ENCODE measurements around the gene FAM193B. TPM values are rescaled to one million over a fixed set of nuclear protein-coding genes. Genes with fewer than 3 reads are reported as not detected.

FAM193B gene
- total and polyA plus RNA-seq, 4 donors = 14.3 to 31.8 (median 15.8) TPM

DNA sequence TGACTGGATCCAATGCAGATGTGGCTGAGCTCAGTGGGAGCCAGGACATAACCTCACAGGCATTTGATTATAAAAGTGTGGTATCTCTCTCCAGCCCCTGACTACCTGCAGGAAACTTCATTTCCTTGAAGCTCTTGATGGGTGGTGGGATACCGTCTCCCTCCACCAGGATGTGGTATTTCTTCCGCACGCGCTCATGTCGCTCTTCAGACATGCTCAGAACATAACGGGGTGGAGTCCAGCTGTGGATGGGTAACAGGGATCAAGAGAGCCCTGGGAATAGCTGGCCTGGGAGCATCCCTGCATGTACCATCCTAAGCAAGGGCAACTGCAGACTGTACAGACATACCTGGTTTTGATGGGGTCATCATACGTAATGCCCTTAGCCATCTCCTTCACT lies 38.8 kb downstream of the FAM193B start:
- TF ChIP-seq FOXA2 (IDR thresholded peaks at IDR 0.05) (no peak), NR2F2 (IDR thresholded peaks at IDR 0.05) (no peak), JUND (IDR thresholded peaks at IDR 0.05) (no peak), RXRA (IDR thresholded peaks at IDR 0.05) (no peak), EGR1 (IDR thresholded peaks at IDR 0.05; ENCODE audit: low read depth in 2 of 2) (no peak), HNF4A (conservative IDR thresholded peaks at IDR 0.05) (no peak), YY1 (IDR thresholded peaks at IDR 0.05) (no peak), SP1 (IDR thresholded peaks at IDR 0.05) (no peak), RAD21 (IDR thresholded peaks at IDR 0.05) (no peak), FOXA1 (IDR thresholded peaks at IDR 0.05) (no peak), HNF4G (IDR thresholded peaks at IDR 0.05) (no peak), TAF1 (conservative IDR thresholded peaks at IDR 0.05) (no peak), GABPA (IDR thresholded peaks at IDR 0.05 in 1 of 2, conservative IDR thresholded peaks at IDR 0.05 in 1 of 2) (no peak)
- TF ChIP-seq, protein P1, sequence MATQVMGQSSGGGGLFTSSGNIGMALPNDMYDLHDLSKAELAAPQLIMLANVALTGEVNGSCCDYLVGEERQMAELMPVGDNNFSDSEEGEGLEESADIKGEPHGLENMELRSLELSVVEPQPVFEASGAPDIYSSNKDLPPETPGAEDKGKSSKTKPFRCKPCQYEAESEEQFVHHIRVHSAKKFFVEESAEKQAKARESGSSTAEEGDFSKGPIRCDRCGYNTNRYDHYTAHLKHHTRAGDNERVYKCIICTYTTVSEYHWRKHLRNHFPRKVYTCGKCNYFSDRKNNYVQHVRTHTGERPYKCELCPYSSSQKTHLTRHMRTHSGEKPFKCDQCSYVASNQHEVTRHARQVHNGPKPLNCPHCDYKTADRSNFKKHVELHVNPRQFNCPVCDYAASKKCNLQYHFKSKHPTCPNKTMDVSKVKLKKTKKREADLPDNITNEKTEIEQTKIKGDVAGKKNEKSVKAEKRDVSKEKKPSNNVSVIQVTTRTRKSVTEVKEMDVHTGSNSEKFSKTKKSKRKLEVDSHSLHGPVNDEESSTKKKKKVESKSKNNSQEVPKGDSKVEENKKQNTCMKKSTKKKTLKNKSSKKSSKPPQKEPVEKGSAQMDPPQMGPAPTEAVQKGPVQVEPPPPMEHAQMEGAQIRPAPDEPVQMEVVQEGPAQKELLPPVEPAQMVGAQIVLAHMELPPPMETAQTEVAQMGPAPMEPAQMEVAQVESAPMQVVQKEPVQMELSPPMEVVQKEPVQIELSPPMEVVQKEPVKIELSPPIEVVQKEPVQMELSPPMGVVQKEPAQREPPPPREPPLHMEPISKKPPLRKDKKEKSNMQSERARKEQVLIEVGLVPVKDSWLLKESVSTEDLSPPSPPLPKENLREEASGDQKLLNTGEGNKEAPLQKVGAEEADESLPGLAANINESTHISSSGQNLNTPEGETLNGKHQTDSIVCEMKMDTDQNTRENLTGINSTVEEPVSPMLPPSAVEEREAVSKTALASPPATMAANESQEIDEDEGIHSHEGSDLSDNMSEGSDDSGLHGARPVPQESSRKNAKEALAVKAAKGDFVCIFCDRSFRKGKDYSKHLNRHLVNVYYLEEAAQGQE (IDR thresholded peaks at IDR 0.05) = no peak
- TF ChIP-seq, protein P2, sequence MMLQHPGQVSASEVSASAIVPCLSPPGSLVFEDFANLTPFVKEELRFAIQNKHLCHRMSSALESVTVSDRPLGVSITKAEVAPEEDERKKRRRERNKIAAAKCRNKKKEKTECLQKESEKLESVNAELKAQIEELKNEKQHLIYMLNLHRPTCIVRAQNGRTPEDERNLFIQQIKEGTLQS (IDR thresholded peaks at IDR 0.05) = no peak
- TF ChIP-seq, protein P3, sequence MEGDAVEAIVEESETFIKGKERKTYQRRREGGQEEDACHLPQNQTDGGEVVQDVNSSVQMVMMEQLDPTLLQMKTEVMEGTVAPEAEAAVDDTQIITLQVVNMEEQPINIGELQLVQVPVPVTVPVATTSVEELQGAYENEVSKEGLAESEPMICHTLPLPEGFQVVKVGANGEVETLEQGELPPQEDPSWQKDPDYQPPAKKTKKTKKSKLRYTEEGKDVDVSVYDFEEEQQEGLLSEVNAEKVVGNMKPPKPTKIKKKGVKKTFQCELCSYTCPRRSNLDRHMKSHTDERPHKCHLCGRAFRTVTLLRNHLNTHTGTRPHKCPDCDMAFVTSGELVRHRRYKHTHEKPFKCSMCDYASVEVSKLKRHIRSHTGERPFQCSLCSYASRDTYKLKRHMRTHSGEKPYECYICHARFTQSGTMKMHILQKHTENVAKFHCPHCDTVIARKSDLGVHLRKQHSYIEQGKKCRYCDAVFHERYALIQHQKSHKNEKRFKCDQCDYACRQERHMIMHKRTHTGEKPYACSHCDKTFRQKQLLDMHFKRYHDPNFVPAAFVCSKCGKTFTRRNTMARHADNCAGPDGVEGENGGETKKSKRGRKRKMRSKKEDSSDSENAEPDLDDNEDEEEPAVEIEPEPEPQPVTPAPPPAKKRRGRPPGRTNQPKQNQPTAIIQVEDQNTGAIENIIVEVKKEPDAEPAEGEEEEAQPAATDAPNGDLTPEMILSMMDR (IDR thresholded peaks at IDR 0.05; ENCODE audit: low read depth, low read length, missing input control) = no peak
- TF ChIP-seq, protein P4, sequence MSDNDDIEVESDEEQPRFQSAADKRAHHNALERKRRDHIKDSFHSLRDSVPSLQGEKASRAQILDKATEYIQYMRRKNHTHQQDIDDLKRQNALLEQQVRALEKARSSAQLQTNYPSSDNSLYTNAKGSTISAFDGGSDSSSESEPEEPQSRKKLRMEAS (IDR thresholded peaks at IDR 0.05) = no peak
- TF ChIP-seq, protein P5, sequence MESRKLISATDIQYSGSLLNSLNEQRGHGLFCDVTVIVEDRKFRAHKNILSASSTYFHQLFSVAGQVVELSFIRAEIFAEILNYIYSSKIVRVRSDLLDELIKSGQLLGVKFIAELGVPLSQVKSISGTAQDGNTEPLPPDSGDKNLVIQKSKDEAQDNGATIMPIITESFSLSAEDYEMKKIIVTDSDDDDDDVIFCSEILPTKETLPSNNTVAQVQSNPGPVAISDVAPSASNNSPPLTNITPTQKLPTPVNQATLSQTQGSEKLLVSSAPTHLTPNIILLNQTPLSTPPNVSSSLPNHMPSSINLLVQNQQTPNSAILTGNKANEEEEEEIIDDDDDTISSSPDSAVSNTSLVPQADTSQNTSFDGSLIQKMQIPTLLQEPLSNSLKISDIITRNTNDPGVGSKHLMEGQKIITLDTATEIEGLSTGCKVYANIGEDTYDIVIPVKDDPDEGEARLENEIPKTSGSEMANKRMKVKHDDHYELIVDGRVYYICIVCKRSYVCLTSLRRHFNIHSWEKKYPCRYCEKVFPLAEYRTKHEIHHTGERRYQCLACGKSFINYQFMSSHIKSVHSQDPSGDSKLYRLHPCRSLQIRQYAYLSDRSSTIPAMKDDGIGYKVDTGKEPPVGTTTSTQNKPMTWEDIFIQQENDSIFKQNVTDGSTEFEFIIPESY (IDR thresholded peaks at IDR 0.05) = no peak
- no peaks in the 10 kb centered on the region for H3K9me3 ChIP-seq (ENCODE audit: control insufficient read depth in 4 of 4, low read length in 3 of 4)
- H3K9ac ChIP-seq (ENCODE audit: low read depth in 1 of 2, low read length in 2 of 2) = no peak overlapping the region
- 92% methylated on average over 7 of the region's 7 CpGs for WGBS
- H3K4me3 ChIP-seq (ENCODE audit: low read depth in 1 of 3, low read length in 3 of 3) = peak overlapping the region; percentile 76 to 97 (median 92)
- peaks cover 16 to 55% (median 22%) of the 10 kb centered on the region in 4 donors for H3K36me3 ChIP-seq (ENCODE audit: control insufficient read depth in 4 of 4, insufficient read depth in 3 of 4, low read depth in 1 of 4, low read length in 3 of 4)
- H3K27me3 ChIP-seq (ENCODE audit: control insufficient read depth in 4 of 4, insufficient read depth in 4 of 4, low read length in 3 of 4) = no peaks in the 10 kb centered on the region
- H3K27ac ChIP-seq (ENCODE audit: low read depth in 1 of 2, low read length in 2 of 2) = no peak overlapping the region
- no peak for DNase-seq (ENCODE audit: low spot score)
- peaks cover 6 to 46% (median 18%) of the 10 kb centered on the region in 4 donors for H3K4me1 ChIP-seq (ENCODE audit: control insufficient read depth in 4 of 4, insufficient read depth in 4 of 4, low read length in 3 of 4)
